Colonic mucosa (tissue), 4 donors: ENCODE measurements around the gene CASQ1. TPM values are rescaled to one million over a fixed set of nuclear protein-coding genes. Genes with fewer than 3 reads are reported as not detected.

Source experiments
- DNase-seq: peaks from one replicate; pipeline ENCODE4 v3.0.0-alpha.2; 2020
- H3K27ac ChIP-seq: fragments of 200-600 bp; one replicate; pipeline ENCODE4 v1.8.0; 2021
- H3K27me3 ChIP-seq: fragments of 200-600 bp; one replicate; pipeline ENCODE4 v1.8.0; 2021
- H3K36me3 ChIP-seq: fragments of 200-600 bp; one replicate; pipeline ENCODE4 v1.8.0; 2021
- H3K4me1 ChIP-seq: fragments of 200-600 bp; one replicate; pipeline ENCODE4 v1.8.0; 2021; ENCODE audit warnings: mild to moderate bottlenecking
- H3K4me3 ChIP-seq: fragments of 200-600 bp; one replicate; pipeline ENCODE4 v1.8.0; 2021
- H3K9ac ChIP-seq, 2 donors: one replicate each; pipeline ENCODE4 v1.7.0; 2013; ENCODE audit warnings: control low read depth in 2 of 2, low read depth in 2 of 2, low read length in 2 of 2
- H3K9me3 ChIP-seq: fragments of 200-600 bp; one replicate; pipeline ENCODE4 v1.8.0; 2021
- CTCF ChIP-seq: fragments of 200-600 bp; IDR thresholded peaks from one replicate; pipeline ENCODE4 v1.8.0; 2022; ENCODE audit warnings: antibody characterized with exemption, mild to moderate bottlenecking
- intact Hi-C: fragments of 100-400 bp; cut with DNase I; formaldehyde crosslinking; loops from one replicate; pipeline ENCODE4 v1.14.1; 2022
- total RNA-seq, 2 donors: library from RNA; stranded (reverse); fragmentation: NEBNext Ultra II Directional in 1 of 2; extraction: Animal tissue kit (Norgen Biotek cat#: 25700) in 1 of 2; gene quantifications; one replicate each; pipeline ENCODE4 v1.2.1, GENCODE V29; 2021
- donor health status: healthy.
- donor health status: DM: no; HTN: no; CAD: no.
- donor health status: DM: no; HTN: no; CAD: no.

Gene CASQ1
- not detected for total RNA-seq

GRCh38 chr1:160189649-160190625 lies at the start of gene CASQ1:
TSS of gene CASQ1 (plus strand) at chr1:160190575. CDS start at chr1:160190752, 177 bp downstream.
- Histone ChIP-seq H3K4me1 (no peaks in the 10 kb centered on the region), H3K27ac (no peak within 1 kb of the TSS), H3K27me3 (no peaks in the 10 kb centered on the region), H3K9ac (no peak within 1 kb of the TSS), H3K36me3 (no peaks in the 10 kb centered on the region), H3K4me3 (no peak within 1 kb of the TSS), H3K9me3 (no peaks in the 10 kb centered on the region)
- no peak for DNase-seq
- TF ChIP-seq CTCF, result no peak
- intact Hi-C loops, result loop anchor here (5.0 to 10.0 kb wide), 3 partner anchors 85 to 187 kb away; no protein-coding TSS in a partner anchor

- Histone ChIP-seq H3K27me3 (no peaks in the 10 kb centered on the region), H3K27ac (no peak overlapping the region), H3K9me3 (no peaks in the 10 kb centered on the region), H3K9ac (no peak overlapping the region), H3K4me3 (no peak overlapping the region), H3K4me1 (no peaks in the 10 kb centered on the region), H3K36me3 (no peaks in the 10 kb centered on the region)
- no peak for TF ChIP-seq CTCF
- intact Hi-C loops, result no loop called here
- no peak for DNase-seq
These were observed 46.7 kb upstream of the CASQ1 start for GRCh38 chr1:160143695-160144094.

DNA sequence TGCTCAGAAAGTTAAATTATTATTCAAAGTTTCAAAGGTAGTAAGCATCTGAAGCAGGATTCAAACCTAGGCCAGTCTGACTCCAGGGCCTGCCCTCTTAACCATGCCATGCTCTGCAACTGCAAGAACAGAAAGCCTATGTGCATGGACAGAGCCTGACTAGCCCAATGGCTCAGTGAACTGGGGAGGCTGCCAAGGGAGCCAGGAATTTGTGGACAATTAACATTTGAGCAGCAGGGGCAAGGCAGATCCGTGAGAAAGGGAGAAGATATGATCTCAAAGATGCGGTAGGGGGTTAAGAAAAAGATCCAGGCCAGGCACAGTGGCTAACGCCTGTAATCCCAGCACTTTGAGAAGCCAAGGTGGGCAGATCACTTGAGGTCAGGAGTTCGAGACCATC lies 45.5 kb upstream of the CASQ1 start:
- Histone ChIP-seq H3K36me3 (no peaks in the 10 kb centered on the region), H3K4me3 (no peak overlapping the region), H3K4me1 (no peaks in the 10 kb centered on the region), H3K9ac (no peak overlapping the region), H3K27me3 (no peaks in the 10 kb centered on the region), H3K9me3 (no peaks in the 10 kb centered on the region), H3K27ac (no peak overlapping the region)
- intact Hi-C loops, result no loop called here
- no peak for DNase-seq
- no peak for TF ChIP-seq CTCF

DNA sequence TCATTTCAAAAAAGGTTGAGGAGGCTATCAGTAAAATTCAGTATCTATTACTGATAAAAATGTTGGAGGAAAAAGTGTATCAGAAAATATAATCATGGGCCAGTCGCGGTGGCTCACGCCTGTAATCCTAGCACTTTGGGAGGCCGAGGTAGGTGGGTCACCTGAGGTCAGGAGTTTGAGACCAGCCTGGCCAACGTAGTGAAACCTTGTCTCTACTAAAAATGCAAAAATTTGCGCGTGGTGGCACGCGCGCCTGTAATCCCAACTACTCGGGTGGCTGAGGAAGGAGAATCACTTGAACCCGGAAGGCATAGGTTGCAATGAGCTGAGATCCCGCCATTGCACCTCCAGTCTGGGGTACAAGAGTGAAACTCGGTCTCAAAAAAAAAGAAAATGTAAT lies 44.3 kb upstream of the CASQ1 start:
- DNase-seq, result no peak
- Histone ChIP-seq H3K4me1 (no peaks in the 10 kb centered on the region), H3K36me3 (no peaks in the 10 kb centered on the region), H3K9ac (no peak overlapping the region), H3K27me3 (no peaks in the 10 kb centered on the region), H3K4me3 (no peak overlapping the region), H3K9me3 (no peaks in the 10 kb centered on the region), H3K27ac (no peak overlapping the region)
- TF ChIP-seq CTCF, result no peak
- intact Hi-C loops, result no loop called here

DNA sequence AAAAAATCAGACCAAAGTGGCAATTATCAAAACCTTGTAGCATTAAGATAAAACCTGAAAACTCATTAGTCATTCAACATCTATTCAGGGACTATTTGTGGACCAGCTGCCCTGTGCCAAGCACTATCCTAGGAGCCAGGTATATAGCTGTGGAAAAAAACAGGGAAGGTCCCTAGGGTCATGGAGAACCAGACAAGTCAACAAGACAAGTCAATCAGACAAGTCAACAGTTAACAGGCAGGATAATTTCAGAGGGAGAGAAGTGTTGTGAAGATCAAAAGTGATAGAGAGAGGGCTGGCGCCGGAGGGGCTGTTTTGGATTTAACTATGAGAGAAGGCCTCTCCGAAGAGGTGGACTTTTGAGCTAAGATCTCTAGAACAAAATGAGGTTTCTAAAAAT lies 42.3 kb upstream of the CASQ1 start:
- DNase-seq, result no peak
- Histone ChIP-seq H3K9me3 (no peaks in the 10 kb centered on the region), H3K27ac (no peak overlapping the region), H3K27me3 (no peaks in the 10 kb centered on the region), H3K4me1 (no peaks in the 10 kb centered on the region), H3K4me3 (no peak overlapping the region), H3K9ac (no peak overlapping the region), H3K36me3 (no peaks in the 10 kb centered on the region)
- intact Hi-C loops, result no loop called here
- TF ChIP-seq CTCF, result no peak
